HL-60/S4 treated with phorbol 12-myristate 13-acetate at 8.2 ng/mL for 4 days and 3 days (cell line): ENCODE data around the gene ADCY2.

Experiments used
- in situ Hi-C: fragments of 300-500 bp; cut with MboI; formaldehyde crosslinking; loops from 2 replicates; pipeline ENCODE4 v1.15.0; 2022; ENCODE audit warnings: low sequenced_read_pairs

The ADCY2 gene

DNA sequence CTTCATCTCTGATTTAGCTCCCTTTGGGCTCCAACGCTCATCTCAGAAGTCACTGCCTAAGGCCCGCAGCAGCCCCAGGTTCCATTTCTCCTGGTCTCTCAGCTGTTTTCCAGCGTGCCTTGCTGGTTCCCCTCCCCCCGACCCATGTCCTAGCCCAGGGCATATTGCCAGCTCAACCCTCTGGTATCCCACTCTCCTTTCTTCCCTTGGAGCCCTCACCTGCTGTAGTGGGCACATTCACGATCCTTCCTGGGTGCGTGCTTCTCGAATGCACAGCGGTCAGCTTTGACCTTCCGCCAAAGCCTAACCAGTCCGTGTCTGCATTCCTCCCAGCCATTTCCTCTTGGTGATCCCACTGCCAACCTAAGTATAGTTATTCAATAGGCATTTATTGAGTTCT lies 418.9 kb downstream of the ADCY2 start:
- in situ Hi-C loops = no loop called here

GRCh38 chr5:7815892-7816534 lies 420.1 kb downstream of the ADCY2 start:
- in situ Hi-C loops = no loop called here

DNA sequence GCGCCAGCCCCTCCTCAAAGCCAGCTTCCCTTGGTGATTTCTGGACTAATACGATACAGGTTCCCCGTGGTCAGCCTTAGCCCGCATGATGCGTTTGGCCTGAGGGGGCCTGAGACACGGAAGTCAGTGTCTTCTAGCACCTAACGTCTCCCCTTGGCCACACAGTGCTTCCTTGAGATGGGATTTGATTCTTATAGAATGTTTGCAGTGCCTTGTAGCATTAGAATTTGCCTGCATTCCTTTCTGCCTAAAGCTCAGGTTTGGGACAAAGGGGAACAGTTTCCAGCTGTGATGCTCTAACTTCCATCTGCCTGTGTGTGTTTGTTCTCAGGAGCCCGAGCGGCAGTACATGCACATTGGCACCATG lies 420.6 kb downstream of the ADCY2 start:
- in situ Hi-C loops = no loop called here

GRCh38 chr5:7822449-7822848 lies 426.5 kb downstream of the ADCY2 start:
- in situ Hi-C loops = no loop called here

GRCh38 chr5:7823594-7823993 lies 427.7 kb downstream of the ADCY2 start:
- in situ Hi-C loops = no loop called here

DNA sequence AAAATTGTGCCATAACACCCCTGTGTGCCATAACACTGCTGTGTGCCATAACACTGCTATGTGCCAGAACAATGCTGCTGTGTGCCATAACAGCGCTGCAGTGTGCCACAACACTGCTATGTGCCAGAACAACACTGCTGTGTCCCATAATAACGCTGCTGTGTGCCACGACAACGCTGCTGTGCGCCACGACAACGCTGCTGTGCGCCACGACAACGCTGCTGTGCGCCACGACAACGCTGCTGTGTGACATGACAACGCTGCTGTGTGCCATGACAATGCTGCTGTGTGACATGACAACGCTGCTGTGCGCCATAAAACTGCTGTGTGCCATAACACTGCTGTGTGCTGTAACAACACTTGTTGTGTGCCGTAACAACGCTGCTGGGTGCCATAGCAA lies 429.1 kb downstream of the ADCY2 start:
- in situ Hi-C loops = no loop called here

- in situ Hi-C loops = no loop called here
These were observed 429.7 kb downstream of the ADCY2 start for GRCh38 chr5:7825630-7826029.

GRCh38 chr5:7827610-7828009 lies 431.7 kb downstream of the ADCY2 start:
- in situ Hi-C loops = no loop called here

DNA sequence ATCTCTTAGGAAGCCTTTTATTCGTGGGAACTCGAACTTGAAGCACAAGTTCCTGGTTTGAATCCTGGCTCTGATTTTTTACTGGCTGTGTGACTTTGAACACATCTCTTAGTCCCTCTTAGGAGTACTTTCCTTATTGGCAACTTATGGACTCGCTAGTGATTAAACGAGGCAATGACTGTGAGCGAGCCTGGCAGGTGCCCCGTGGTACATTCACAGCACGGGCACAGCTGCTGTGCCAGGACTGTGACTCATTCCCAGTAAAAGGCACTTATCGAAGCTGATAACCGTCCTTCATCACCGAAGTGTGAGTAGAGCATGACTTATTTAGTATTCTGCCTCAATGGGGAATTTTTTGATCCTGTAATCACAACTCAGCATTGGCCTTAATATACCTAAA lies 432.3 kb downstream of the ADCY2 start:
- in situ Hi-C loops = no loop called here

- in situ Hi-C loops = no loop called here
These were observed 439.0 kb downstream of the ADCY2 start for GRCh38 chr5:7834982-7835381.

GRCh38 chr5:7837403-7837802 lies 441.5 kb downstream of the ADCY2 start:
- in situ Hi-C loops = no loop called here

DNA sequence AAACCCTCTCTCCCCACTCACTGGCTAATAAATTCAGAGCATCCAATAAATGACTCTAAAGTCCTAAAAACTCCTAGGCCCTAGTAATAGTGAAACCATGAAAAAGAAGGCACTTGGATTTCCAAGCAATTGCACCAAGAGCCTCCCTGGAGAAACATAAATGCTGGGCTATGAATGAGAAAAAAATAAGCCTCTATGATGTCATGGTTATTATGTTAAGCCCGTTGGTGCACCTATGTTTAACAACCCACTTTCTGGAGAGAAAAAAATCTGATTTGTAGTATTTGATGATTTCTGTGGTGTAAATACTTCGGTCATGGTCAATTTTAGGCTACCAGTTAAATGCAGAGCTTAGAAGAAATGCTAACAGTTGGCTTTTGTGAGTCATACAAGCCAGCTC lies 446.6 kb downstream of the ADCY2 start:
- in situ Hi-C loops = no loop called here

- in situ Hi-C loops = no loop called here
These were observed 449.0 kb downstream of the ADCY2 start for GRCh38 chr5:7844901-7845300.

- in situ Hi-C loops = no loop called here
These were observed 449.6 kb downstream of the ADCY2 start for GRCh38 chr5:7845557-7845956.

DNA sequence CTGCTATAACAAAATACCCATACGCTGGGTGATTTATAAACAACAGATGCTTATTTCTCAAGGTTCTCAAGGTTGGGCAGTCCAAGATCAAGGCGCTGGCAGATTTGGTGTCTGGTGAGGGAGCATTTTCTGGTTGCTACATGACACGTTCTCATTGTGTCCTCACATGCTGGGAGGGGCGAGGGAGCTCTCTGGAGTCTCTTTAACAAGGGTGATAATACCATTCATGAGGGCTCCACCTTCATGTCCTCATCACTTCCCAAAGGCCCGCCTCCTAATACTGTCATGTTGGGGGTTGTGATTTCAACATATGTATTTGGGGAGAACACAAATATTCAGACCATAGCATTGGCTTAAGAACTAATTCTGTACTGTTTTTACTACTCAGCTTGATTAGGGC lies 450.4 kb downstream of the ADCY2 start:
- in situ Hi-C loops = no loop called here

DNA sequence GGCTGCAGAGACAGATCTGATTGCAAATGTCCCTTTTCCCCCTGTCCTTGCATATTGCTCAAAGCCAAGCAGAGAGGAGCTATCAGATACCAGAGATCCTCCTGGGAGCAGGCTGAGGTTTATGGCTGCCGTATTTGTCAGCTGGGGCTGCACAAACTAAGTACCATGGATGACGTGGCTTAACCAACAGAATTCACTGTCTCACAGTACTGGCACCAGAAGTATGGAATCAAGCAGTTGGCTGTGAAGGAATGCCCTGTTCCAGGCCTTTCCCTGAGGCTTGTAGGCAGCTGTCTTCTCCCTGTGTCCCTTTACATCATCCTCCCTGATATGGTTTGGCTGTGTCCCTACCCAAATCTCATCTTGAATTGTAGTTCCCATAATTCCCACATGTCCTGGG lies 452.4 kb downstream of the ADCY2 start:
- in situ Hi-C loops = no loop called here

- in situ Hi-C loops = no loop called here
These were observed 453.9 kb downstream of the ADCY2 start for GRCh38 chr5:7849681-7850394.

DNA sequence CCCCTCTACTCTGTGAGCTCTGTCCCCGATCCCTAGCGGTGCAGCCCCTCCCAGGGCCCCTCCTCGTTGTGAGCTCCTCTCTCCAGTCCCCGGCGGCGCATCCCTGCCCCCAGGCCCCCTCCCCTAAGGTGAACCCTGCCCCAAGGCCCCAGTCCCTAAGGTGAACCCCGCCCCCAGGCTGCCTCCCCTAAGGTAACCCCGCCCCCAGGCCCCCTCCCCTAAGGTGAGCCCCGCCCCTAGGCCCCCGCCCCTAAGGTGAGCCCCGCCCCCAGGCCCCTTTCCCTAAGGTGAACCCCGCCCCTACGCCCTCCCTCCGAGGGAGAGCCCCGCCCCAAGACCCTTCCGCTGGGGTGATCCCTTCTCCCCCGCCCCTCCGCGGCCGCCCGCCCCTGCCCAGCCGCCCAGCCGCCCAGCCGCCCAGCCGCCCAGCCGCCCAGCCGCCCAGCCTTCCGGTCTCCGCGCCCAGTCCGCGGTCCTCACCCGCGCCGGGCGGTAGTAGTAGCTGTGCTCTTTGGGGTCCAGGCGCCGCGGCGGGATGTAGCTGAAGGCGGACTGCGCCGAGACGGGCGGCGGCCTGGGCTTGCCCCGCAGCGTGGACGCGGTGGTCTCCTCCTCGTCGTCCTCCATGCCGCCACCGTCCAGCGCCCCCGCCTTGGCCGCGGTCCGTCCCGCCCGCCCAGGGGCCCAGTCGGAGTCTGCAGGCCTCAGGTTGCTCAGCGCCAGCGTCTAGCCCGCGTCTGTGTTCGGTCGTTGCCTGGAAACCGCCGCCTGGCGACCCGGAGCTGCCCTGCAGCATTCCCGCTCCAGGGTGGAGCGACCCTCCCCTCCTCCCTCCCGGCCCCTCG lies 454.7 kb downstream of the ADCY2 start, which contains the start of gene CFAP90:
Gene CFAP90 (minus strand): TSS at position 739 of the 845 bp plus-strand sequence. CDS start 112 bp downstream, at position 627.
- in situ Hi-C loops = no loop called here

GRCh38 chr5:7851240-7851592 lies 455.3 kb downstream of the ADCY2 start:
- in situ Hi-C loops = no loop called here

- in situ Hi-C loops = no loop called here
These were observed 455.8 kb downstream of the ADCY2 start for GRCh38 chr5:7851617-7852289.

GRCh38 chr5:7852542-7852941 lies 456.6 kb downstream of the ADCY2 start:
- in situ Hi-C loops = no loop called here
